Measurements from ENCODE around the gene DRC3. TPM values are rescaled to one million over a fixed set of nuclear protein-coding genes. Genes with fewer than 3 reads are reported as not detected.

Gene DRC3
- total and polyA plus RNA-seq, 5 donors from 2014 or later = not detected

GRCh38 chr17:17982801-17983200 lies 10.1 kb downstream of the DRC3 start:
- Mint-ChIP-seq H3K27ac (no peak overlapping the region), H3K4me3 (no peak overlapping the region), H3K36me3 (no peaks in the 10 kb centered on the region), H3K27me3 (no peaks in the 10 kb centered on the region), H3K9me3 (no peaks in the 10 kb centered on the region), H3K4me1 (no peaks in the 10 kb centered on the region)
- no peak for ATAC-seq (ENCODE audit: low read depth in 2 of 2)
- Histone ChIP-seq H3K27ac (ENCODE audit: insufficient read depth, low read length, poor library complexity, severe bottlenecking) (no peak overlapping the region), H3K4me3 (ENCODE audit: low read depth, low read length) (no peak overlapping the region), H3K4me1 (ENCODE audit: control insufficient read depth, insufficient read depth, low read length, poor library complexity, severe bottlenecking) (no peaks in the 10 kb centered on the region), H3K9me3 (ENCODE audit: control insufficient read depth in 2 of 2, low read length in 2 of 2) (no peaks in the 10 kb centered on the region), H3K27me3 (ENCODE audit: control insufficient read depth, insufficient read depth, low read length) (no peaks in the 10 kb centered on the region), H3K36me3 (ENCODE audit: control insufficient read depth, insufficient read depth, low read length) (no peaks in the 10 kb centered on the region)
- no peak for DNase-seq

GRCh38 chr17:17983376-17983775 lies 10.7 kb downstream of the DRC3 start:
- DNase-seq (no peak), ATAC-seq (ENCODE audit: low read depth in 2 of 2) (no peak)
- Histone ChIP-seq H3K4me3 (ENCODE audit: low read depth, low read length) (no peak overlapping the region), H3K9me3 (ENCODE audit: control insufficient read depth in 2 of 2, low read length in 2 of 2) (no peaks in the 10 kb centered on the region), H3K4me1 (ENCODE audit: control insufficient read depth, insufficient read depth, low read length, poor library complexity, severe bottlenecking) (no peaks in the 10 kb centered on the region), H3K27ac (ENCODE audit: insufficient read depth, low read length, poor library complexity, severe bottlenecking) (no peak overlapping the region), H3K27me3 (ENCODE audit: control insufficient read depth, insufficient read depth, low read length) (no peaks in the 10 kb centered on the region), H3K36me3 (ENCODE audit: control insufficient read depth, insufficient read depth, low read length) (no peaks in the 10 kb centered on the region)
- Mint-ChIP-seq H3K9me3 (no peaks in the 10 kb centered on the region), H3K36me3 (no peaks in the 10 kb centered on the region), H3K27ac (no peak overlapping the region), H3K4me3 (no peak overlapping the region), H3K4me1 (no peaks in the 10 kb centered on the region), H3K27me3 (no peaks in the 10 kb centered on the region)

GRCh38 chr17:17983776-17984175 lies 11.1 kb downstream of the DRC3 start:
- Mint-ChIP-seq H3K4me1 (no peaks in the 10 kb centered on the region), H3K27ac (no peak overlapping the region), H3K36me3 (no peaks in the 10 kb centered on the region), H3K27me3 (no peaks in the 10 kb centered on the region), H3K9me3 (no peaks in the 10 kb centered on the region), H3K4me3 (no peak overlapping the region)
- ATAC-seq (ENCODE audit: low read depth in 2 of 2) (no peak), DNase-seq (no peak)
- Histone ChIP-seq H3K36me3 (ENCODE audit: control insufficient read depth, insufficient read depth, low read length) (no peaks in the 10 kb centered on the region), H3K9me3 (ENCODE audit: control insufficient read depth in 2 of 2, low read length in 2 of 2) (no peaks in the 10 kb centered on the region), H3K4me1 (ENCODE audit: control insufficient read depth, insufficient read depth, low read length, poor library complexity, severe bottlenecking) (no peaks in the 10 kb centered on the region), H3K27ac (ENCODE audit: insufficient read depth, low read length, poor library complexity, severe bottlenecking) (no peak overlapping the region), H3K27me3 (ENCODE audit: control insufficient read depth, insufficient read depth, low read length) (no peaks in the 10 kb centered on the region), H3K4me3 (ENCODE audit: low read depth, low read length) (no peak overlapping the region)

- Histone ChIP-seq H3K36me3 (ENCODE audit: control insufficient read depth, insufficient read depth, low read length) (no peaks in the 10 kb centered on the region), H3K9me3 (ENCODE audit: control insufficient read depth in 2 of 2, low read length in 2 of 2) (no peaks in the 10 kb centered on the region), H3K27ac (ENCODE audit: insufficient read depth, low read length, poor library complexity, severe bottlenecking) (no peak overlapping the region), H3K4me1 (ENCODE audit: control insufficient read depth, insufficient read depth, low read length, poor library complexity, severe bottlenecking) (no peaks in the 10 kb centered on the region), H3K27me3 (ENCODE audit: control insufficient read depth, insufficient read depth, low read length) (no peaks in the 10 kb centered on the region), H3K4me3 (ENCODE audit: low read depth, low read length) (no peak overlapping the region)
- no peak overlapping the region for H3K27ac Mint-ChIP-seq
- no peak for ATAC-seq (ENCODE audit: low read depth in 2 of 2)
- H3K9me3 Mint-ChIP-seq = no peaks in the 10 kb centered on the region
- no peaks in the 10 kb centered on the region for H3K4me1 Mint-ChIP-seq
- H3K36me3 Mint-ChIP-seq = no peaks in the 10 kb centered on the region
- no peak overlapping the region for H3K4me3 Mint-ChIP-seq
- H3K27me3 Mint-ChIP-seq = no peaks in the 10 kb centered on the region
- DNase-seq = no peak
Observed at GRCh38 chr17:17985153-17985552, 12.5 kb downstream of the DRC3 start.

- no peaks in the 10 kb centered on the region for H3K27me3 ChIP-seq (ENCODE audit: control insufficient read depth, insufficient read depth, low read length)
- H3K27ac Mint-ChIP-seq = no peak overlapping the region
- H3K9me3 Mint-ChIP-seq = no peaks in the 10 kb centered on the region
- peak in 1 of 3 donors; percentile 17 for DNase-seq
- no peaks in the 10 kb centered on the region for H3K27me3 Mint-ChIP-seq
- H3K36me3 Mint-ChIP-seq = no peaks in the 10 kb centered on the region
- no peak overlapping the region for H3K27ac ChIP-seq (ENCODE audit: insufficient read depth, low read length, poor library complexity, severe bottlenecking)
- H3K4me3 ChIP-seq (ENCODE audit: low read depth, low read length) = no peak overlapping the region
- no peak for ATAC-seq (ENCODE audit: low read depth in 2 of 2)
- no peaks in the 10 kb centered on the region for H3K36me3 ChIP-seq (ENCODE audit: control insufficient read depth, insufficient read depth, low read length)
- no peaks in the 10 kb centered on the region for H3K9me3 ChIP-seq (ENCODE audit: control insufficient read depth in 2 of 2, low read length in 2 of 2)
- H3K4me1 Mint-ChIP-seq = no peaks in the 10 kb centered on the region
- no peak overlapping the region for H3K4me3 Mint-ChIP-seq
- H3K4me1 ChIP-seq (ENCODE audit: control insufficient read depth, insufficient read depth, low read length, poor library complexity, severe bottlenecking) = no peaks in the 10 kb centered on the region
Observed at GRCh38 chr17:17985555-17985954, 12.9 kb downstream of the DRC3 start.

GRCh38 chr17:17987187-17987896 lies 14.7 kb downstream of the DRC3 start:
- H3K9me3 ChIP-seq (ENCODE audit: control insufficient read depth in 2 of 2, low read length in 2 of 2) = no peaks in the 10 kb centered on the region
- no peak overlapping the region for H3K27ac ChIP-seq (ENCODE audit: insufficient read depth, low read length, poor library complexity, severe bottlenecking)
- no peaks in the 10 kb centered on the region for H3K4me1 ChIP-seq (ENCODE audit: control insufficient read depth, insufficient read depth, low read length, poor library complexity, severe bottlenecking)
- Mint-ChIP-seq H3K27ac (no peak overlapping the region), H3K4me1 (no peaks in the 10 kb centered on the region), H3K27me3 (no peaks in the 10 kb centered on the region), H3K9me3 (no peaks in the 10 kb centered on the region), H3K4me3 (no peak overlapping the region), H3K36me3 (no peaks in the 10 kb centered on the region)
- DNase-seq (no peak), ATAC-seq (ENCODE audit: low read depth in 2 of 2) (no peak)
- H3K36me3 ChIP-seq (ENCODE audit: control insufficient read depth, insufficient read depth, low read length) = no peaks in the 10 kb centered on the region
- H3K4me3 ChIP-seq (ENCODE audit: low read depth, low read length) = no peak overlapping the region
- H3K27me3 ChIP-seq (ENCODE audit: control insufficient read depth, insufficient read depth, low read length) = no peaks in the 10 kb centered on the region

- ATAC-seq (ENCODE audit: low read depth in 2 of 2) (no peak), DNase-seq (no peak)
- Mint-ChIP-seq H3K4me1 (no peaks in the 10 kb centered on the region), H3K27me3 (no peaks in the 10 kb centered on the region), H3K4me3 (no peak overlapping the region), H3K36me3 (no peaks in the 10 kb centered on the region), H3K9me3 (no peaks in the 10 kb centered on the region), H3K27ac (no peak overlapping the region)
- Histone ChIP-seq H3K4me3 (ENCODE audit: low read depth, low read length) (no peak overlapping the region), H3K36me3 (ENCODE audit: control insufficient read depth, insufficient read depth, low read length) (no peaks in the 10 kb centered on the region), H3K4me1 (ENCODE audit: control insufficient read depth, insufficient read depth, low read length, poor library complexity, severe bottlenecking) (no peaks in the 10 kb centered on the region), H3K9me3 (ENCODE audit: control insufficient read depth in 2 of 2, low read length in 2 of 2) (no peaks in the 10 kb centered on the region), H3K27ac (ENCODE audit: insufficient read depth, low read length, poor library complexity, severe bottlenecking) (no peak overlapping the region), H3K27me3 (ENCODE audit: control insufficient read depth, insufficient read depth, low read length) (no peaks in the 10 kb centered on the region)
Observed at GRCh38 chr17:17987901-17988300, 15.2 kb downstream of the DRC3 start.

- H3K4me1 Mint-ChIP-seq = no peaks in the 10 kb centered on the region
- H3K4me1 ChIP-seq (ENCODE audit: control insufficient read depth, insufficient read depth, low read length, poor library complexity, severe bottlenecking) = no peaks in the 10 kb centered on the region
- H3K9me3 ChIP-seq (ENCODE audit: control insufficient read depth in 2 of 2, low read length in 2 of 2) = no peaks in the 10 kb centered on the region
- H3K4me3 ChIP-seq (ENCODE audit: low read depth, low read length) = no peak overlapping the region
- H3K36me3 ChIP-seq (ENCODE audit: control insufficient read depth, insufficient read depth, low read length) = no peaks in the 10 kb centered on the region
- no peaks in the 10 kb centered on the region for H3K36me3 Mint-ChIP-seq
- H3K27me3 Mint-ChIP-seq = no peaks in the 10 kb centered on the region
- H3K27me3 ChIP-seq (ENCODE audit: control insufficient read depth, insufficient read depth, low read length) = no peaks in the 10 kb centered on the region
- ATAC-seq (ENCODE audit: low read depth in 2 of 2) = no peak
- DNase-seq = no peak
- H3K9me3 Mint-ChIP-seq = no peaks in the 10 kb centered on the region
- H3K27ac ChIP-seq (ENCODE audit: insufficient read depth, low read length, poor library complexity, severe bottlenecking) = no peak overlapping the region
- H3K4me3 Mint-ChIP-seq = no peak overlapping the region
- no peak overlapping the region for H3K27ac Mint-ChIP-seq
Observed at GRCh38 chr17:17988427-17988945, 15.8 kb downstream of the DRC3 start.

All from CD4-positive, CD25-positive, alpha-beta regulatory T cell (primary cell).